AG09309 (cell line): Measurements from ENCODE around the gene SLC25A10.
"Not testable (repeated sequence)": the region's sequence is repeated elsewhere in the genome, so short reads cannot be mapped to it uniquely, and the experiment has no call there.

ENCODE experiments used
- DNase-seq: peaks from one replicate; pipeline ENCODE4 v3.0.0-alpha.2; 2010; ENCODE audit warnings: low read depth
- H3K4me3 ChIP-seq: 2 replicates; pipeline ENCODE4 v1.5.1; 2011; ENCODE audit warnings: mild to moderate bottlenecking, low read depth, low read length, moderate library complexity; ENCODE audit not compliant: control insufficient read depth
- TF ChIP-seq, protein P1 (sequence below): IDR thresholded peaks from 2 replicates; pipeline ENCODE4 v1.5.1; 2011; ENCODE audit warnings: mild to moderate bottlenecking, low read depth, low read length, inconsistent platforms; ENCODE audit not compliant: insufficient read depth, control insufficient read depth; ENCODE audit errors: missing control alignments

SLC25A10 gene

DNA sequence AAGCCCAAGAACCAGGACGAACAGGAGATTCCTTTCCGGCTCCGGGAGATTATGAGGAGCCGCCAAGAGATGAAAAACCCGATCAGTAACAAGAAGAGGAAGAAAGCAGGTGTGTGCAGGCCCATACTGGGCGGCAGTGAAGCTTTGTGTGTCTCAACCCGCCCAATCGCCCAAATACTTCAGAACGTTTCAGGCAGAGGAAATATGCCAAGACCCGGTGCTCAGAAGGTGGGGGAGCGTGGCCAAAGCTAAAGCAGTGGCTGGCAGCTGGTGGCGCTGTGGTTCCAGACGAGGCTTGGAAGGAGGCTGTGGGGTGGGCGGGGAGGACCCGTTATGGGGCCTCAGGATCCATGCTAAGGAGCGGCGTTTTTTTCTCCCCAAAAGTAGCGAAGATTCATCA is 44.3 kb upstream of the SLC25A10 start:
- TF ChIP-seq, protein P1, sequence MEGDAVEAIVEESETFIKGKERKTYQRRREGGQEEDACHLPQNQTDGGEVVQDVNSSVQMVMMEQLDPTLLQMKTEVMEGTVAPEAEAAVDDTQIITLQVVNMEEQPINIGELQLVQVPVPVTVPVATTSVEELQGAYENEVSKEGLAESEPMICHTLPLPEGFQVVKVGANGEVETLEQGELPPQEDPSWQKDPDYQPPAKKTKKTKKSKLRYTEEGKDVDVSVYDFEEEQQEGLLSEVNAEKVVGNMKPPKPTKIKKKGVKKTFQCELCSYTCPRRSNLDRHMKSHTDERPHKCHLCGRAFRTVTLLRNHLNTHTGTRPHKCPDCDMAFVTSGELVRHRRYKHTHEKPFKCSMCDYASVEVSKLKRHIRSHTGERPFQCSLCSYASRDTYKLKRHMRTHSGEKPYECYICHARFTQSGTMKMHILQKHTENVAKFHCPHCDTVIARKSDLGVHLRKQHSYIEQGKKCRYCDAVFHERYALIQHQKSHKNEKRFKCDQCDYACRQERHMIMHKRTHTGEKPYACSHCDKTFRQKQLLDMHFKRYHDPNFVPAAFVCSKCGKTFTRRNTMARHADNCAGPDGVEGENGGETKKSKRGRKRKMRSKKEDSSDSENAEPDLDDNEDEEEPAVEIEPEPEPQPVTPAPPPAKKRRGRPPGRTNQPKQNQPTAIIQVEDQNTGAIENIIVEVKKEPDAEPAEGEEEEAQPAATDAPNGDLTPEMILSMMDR, result no peak
- no peak for DNase-seq
- H3K4me3 ChIP-seq, result no peak overlapping the region

DNA sequence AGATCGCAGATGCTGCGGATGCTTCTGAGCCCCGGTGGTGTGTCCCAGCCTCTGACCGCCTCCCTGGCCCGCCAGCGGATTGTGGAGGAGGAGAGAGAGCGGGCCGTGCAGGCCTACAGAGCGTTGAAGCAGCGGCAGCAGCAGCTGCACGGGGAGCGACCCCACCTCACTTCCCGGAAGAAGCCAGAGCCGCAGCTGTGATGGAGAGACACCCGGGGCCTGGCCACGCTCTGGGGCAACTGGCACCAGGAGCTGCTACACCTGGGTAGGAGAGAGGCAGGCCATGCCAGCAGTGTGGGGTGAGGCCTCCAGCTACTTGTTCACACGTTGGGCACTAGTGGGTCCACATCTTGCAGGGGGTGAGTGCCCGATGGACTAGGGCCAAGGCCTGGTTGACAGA is 39.6 kb upstream of the SLC25A10 start:
- no peak for DNase-seq
- no peak overlapping the region for H3K4me3 ChIP-seq
- TF ChIP-seq, protein P1, result no peak

DNA sequence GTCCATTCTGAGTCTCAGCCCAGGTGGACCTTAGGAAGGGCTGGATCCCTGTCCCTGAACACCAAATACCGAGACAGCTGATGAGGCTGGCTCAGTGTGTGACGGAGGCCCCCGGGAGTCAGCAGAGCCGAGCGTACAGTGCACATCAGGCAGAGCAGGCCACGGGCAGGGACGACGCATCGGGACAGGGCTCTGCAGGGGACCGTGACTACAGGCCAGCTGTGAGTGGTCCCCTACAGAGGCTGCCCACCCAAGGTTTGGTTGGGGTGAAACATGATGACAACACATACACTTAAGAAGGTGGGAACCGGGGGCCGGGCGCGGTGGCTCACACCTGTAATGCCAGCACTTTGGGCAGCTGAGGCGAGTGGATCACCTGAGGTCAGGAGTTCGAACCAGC is 39.1 kb upstream of the SLC25A10 start:
- H3K4me3 ChIP-seq, result no peak overlapping the region
- no peak for DNase-seq

GRCh38 chr17:81673561-81674258 is 38.4 kb upstream of the SLC25A10 start:
- no peak overlapping the region for H3K4me3 ChIP-seq
- TF ChIP-seq, protein P1, result no peak
- DNase-seq, result no peak

More for the DNA sequence above, 39.1 kb upstream of the SLC25A10 start:
- TF ChIP-seq, protein P1, result no peak

- not testable (repeated sequence) for DNase-seq, H3K4me3 ChIP-seq
- TF ChIP-seq, protein P1, result peak; percentile 50
These were observed 36.4 kb upstream of the SLC25A10 start for GRCh38 chr17:81675515-81676221.

GRCh38 chr17:81676906-81677305 is 35.2 kb upstream of the SLC25A10 start:
- TF ChIP-seq, protein P1, result no peak
- H3K4me3 ChIP-seq, result no peak overlapping the region
- DNase-seq, result no peak
